ENCODE results near the gene CFAP100.

The CFAP100 gene

GRCh38 chr3:126396536-126396935 is 1.8 kb downstream of the CFAP100 start:
- H3K27ac Mint-ChIP-seq, result no peak overlapping the region
- H3K27me3 Mint-ChIP-seq (ENCODE audit: low read depth), result peaks cover 23% of the 10 kb centered on the region
- no peak overlapping the region for H3K4me3 Mint-ChIP-seq
- DNase-seq (ENCODE audit: low spot score), result no peak
- H3K36me3 Mint-ChIP-seq (ENCODE audit: low read depth), result no peaks in the 10 kb centered on the region
- H3K4me1 Mint-ChIP-seq (ENCODE audit: low read depth), result no peaks in the 10 kb centered on the region
- no peaks in the 10 kb centered on the region for H3K9me3 Mint-ChIP-seq

GRCh38 chr3:126397610-126398422 is 3.1 kb downstream of the CFAP100 start:
- H3K27ac Mint-ChIP-seq, result no peak overlapping the region
- H3K9me3 Mint-ChIP-seq, result no peaks in the 10 kb centered on the region
- DNase-seq (ENCODE audit: low spot score), result no peak
- H3K4me3 Mint-ChIP-seq, result no peak overlapping the region
- H3K4me1 Mint-ChIP-seq (ENCODE audit: low read depth), result no peaks in the 10 kb centered on the region
- H3K36me3 Mint-ChIP-seq (ENCODE audit: low read depth), result no peaks in the 10 kb centered on the region
- peaks cover 17% of the 10 kb centered on the region for H3K27me3 Mint-ChIP-seq (ENCODE audit: low read depth)

GRCh38 chr3:126398423-126399350 is 4.0 kb downstream of the CFAP100 start:
- Mint-ChIP-seq H3K4me3 (no peak overlapping the region), H3K9me3 (no peaks in the 10 kb centered on the region), H3K27me3 (ENCODE audit: low read depth) (peaks cover 12% of the 10 kb centered on the region), H3K27ac (no peak overlapping the region), H3K4me1 (ENCODE audit: low read depth) (no peaks in the 10 kb centered on the region), H3K36me3 (ENCODE audit: low read depth) (no peaks in the 10 kb centered on the region)
- no peak for DNase-seq (ENCODE audit: low spot score)

GRCh38 chr3:126399351-126399735 is 4.6 kb downstream of the CFAP100 start:
- no peak for DNase-seq (ENCODE audit: low spot score)
- Mint-ChIP-seq H3K4me1 (ENCODE audit: low read depth) (no peaks in the 10 kb centered on the region), H3K36me3 (ENCODE audit: low read depth) (no peaks in the 10 kb centered on the region), H3K27me3 (ENCODE audit: low read depth) (peaks cover 7% of the 10 kb centered on the region), H3K27ac (no peak overlapping the region), H3K9me3 (no peaks in the 10 kb centered on the region), H3K4me3 (no peak overlapping the region)

GRCh38 chr3:126399756-126400155 is 5.0 kb downstream of the CFAP100 start:
- no peaks in the 10 kb centered on the region for H3K36me3 Mint-ChIP-seq (ENCODE audit: low read depth)
- no peaks in the 10 kb centered on the region for H3K9me3 Mint-ChIP-seq
- H3K4me1 Mint-ChIP-seq (ENCODE audit: low read depth), result no peaks in the 10 kb centered on the region
- peaks cover 5% of the 10 kb centered on the region for H3K27me3 Mint-ChIP-seq (ENCODE audit: low read depth)
- no peak overlapping the region for H3K27ac Mint-ChIP-seq
- H3K4me3 Mint-ChIP-seq, result no peak overlapping the region
- no peak for DNase-seq (ENCODE audit: low spot score)

- Mint-ChIP-seq H3K36me3 (ENCODE audit: low read depth) (no peaks in the 10 kb centered on the region), H3K4me3 (no peak overlapping the region), H3K27ac (no peak overlapping the region), H3K4me1 (ENCODE audit: low read depth) (no peaks in the 10 kb centered on the region), H3K27me3 (ENCODE audit: low read depth) (no peaks in the 10 kb centered on the region), H3K9me3 (no peaks in the 10 kb centered on the region)
- no peak for DNase-seq (ENCODE audit: low spot score)
Observed at GRCh38 chr3:126401611-126402160, 7.0 kb downstream of the CFAP100 start.

- DNase-seq (ENCODE audit: low spot score), result no peak
- Mint-ChIP-seq H3K36me3 (ENCODE audit: low read depth) (no peaks in the 10 kb centered on the region), H3K27ac (no peak overlapping the region), H3K27me3 (ENCODE audit: low read depth) (no peaks in the 10 kb centered on the region), H3K9me3 (no peaks in the 10 kb centered on the region), H3K4me3 (no peak overlapping the region), H3K4me1 (ENCODE audit: low read depth) (no peaks in the 10 kb centered on the region)
Observed at GRCh38 chr3:126402178-126402577, 7.5 kb downstream of the CFAP100 start.

GRCh38 chr3:126402666-126403302 is 8.1 kb downstream of the CFAP100 start:
- Mint-ChIP-seq H3K9me3 (no peaks in the 10 kb centered on the region), H3K4me3 (no peak overlapping the region), H3K36me3 (ENCODE audit: low read depth) (no peaks in the 10 kb centered on the region), H3K27ac (no peak overlapping the region), H3K27me3 (ENCODE audit: low read depth) (no peaks in the 10 kb centered on the region), H3K4me1 (ENCODE audit: low read depth) (no peaks in the 10 kb centered on the region)
- DNase-seq (ENCODE audit: low spot score), result no peak

- Mint-ChIP-seq H3K9me3 (no peaks in the 10 kb centered on the region), H3K4me3 (no peak overlapping the region), H3K27ac (no peak overlapping the region), H3K4me1 (ENCODE audit: low read depth) (no peaks in the 10 kb centered on the region), H3K27me3 (ENCODE audit: low read depth) (peaks cover 7% of the 10 kb centered on the region), H3K36me3 (ENCODE audit: low read depth) (no peaks in the 10 kb centered on the region)
- no peak for DNase-seq (ENCODE audit: low spot score)
Observed at GRCh38 chr3:126406389-126407296, 11.9 kb downstream of the CFAP100 start.

- H3K9me3 Mint-ChIP-seq, result no peaks in the 10 kb centered on the region
- H3K36me3 Mint-ChIP-seq (ENCODE audit: low read depth), result no peaks in the 10 kb centered on the region
- H3K4me3 Mint-ChIP-seq, result no peak overlapping the region
- no peak for DNase-seq (ENCODE audit: low spot score)
- peaks cover 9% of the 10 kb centered on the region for H3K27me3 Mint-ChIP-seq (ENCODE audit: low read depth)
- no peaks in the 10 kb centered on the region for H3K4me1 Mint-ChIP-seq (ENCODE audit: low read depth)
- H3K27ac Mint-ChIP-seq, result no peak overlapping the region
Observed at GRCh38 chr3:126407412-126408044, 12.8 kb downstream of the CFAP100 start.

- Mint-ChIP-seq H3K36me3 (ENCODE audit: low read depth) (no peaks in the 10 kb centered on the region), H3K4me1 (ENCODE audit: low read depth) (no peaks in the 10 kb centered on the region), H3K9me3 (no peaks in the 10 kb centered on the region), H3K27me3 (ENCODE audit: low read depth) (peaks cover 9% of the 10 kb centered on the region), H3K27ac (no peak overlapping the region), H3K4me3 (no peak overlapping the region)
- DNase-seq (ENCODE audit: low spot score), result no peak
Observed at GRCh38 chr3:126408099-126408498, 13.4 kb downstream of the CFAP100 start.

- H3K27me3 Mint-ChIP-seq (ENCODE audit: low read depth), result peaks cover 11% of the 10 kb centered on the region
- H3K36me3 Mint-ChIP-seq (ENCODE audit: low read depth), result no peaks in the 10 kb centered on the region
- H3K9me3 Mint-ChIP-seq, result no peaks in the 10 kb centered on the region
- no peak overlapping the region for H3K27ac Mint-ChIP-seq
- H3K4me3 Mint-ChIP-seq, result no peak overlapping the region
- DNase-seq (ENCODE audit: low spot score), result no peak
- no peaks in the 10 kb centered on the region for H3K4me1 Mint-ChIP-seq (ENCODE audit: low read depth)
Observed at GRCh38 chr3:126412841-126413692, 18.4 kb downstream of the CFAP100 start.

Data from T-helper 2 cell treated with Interferon-gamma antibody and Interleukin-4, amounts not matched to agents 5 μg/mL and 100 μg/mL, for 36 hours (primary cell).